PC-9 (cell line): ENCODE results near the gene ZNF705A.

ENCODE experiments used
- CTCF ChIP-seq: fragments of 200-600 bp; sonication (generic); conservative IDR thresholded peaks from 2 replicates; pipeline ENCODE4 v1.6.1; 2017; ENCODE audit warnings: mixed run types, antibody characterized with exemption, mild to moderate bottlenecking, moderate library complexity
- EZH2 ChIP-seq: fragments of 200-600 bp; sonication (generic); IDR thresholded peaks from 2 replicates; pipeline ENCODE4 v1.8.0; 2017; ENCODE audit warnings: antibody characterized with exemption, low read depth

DNA sequence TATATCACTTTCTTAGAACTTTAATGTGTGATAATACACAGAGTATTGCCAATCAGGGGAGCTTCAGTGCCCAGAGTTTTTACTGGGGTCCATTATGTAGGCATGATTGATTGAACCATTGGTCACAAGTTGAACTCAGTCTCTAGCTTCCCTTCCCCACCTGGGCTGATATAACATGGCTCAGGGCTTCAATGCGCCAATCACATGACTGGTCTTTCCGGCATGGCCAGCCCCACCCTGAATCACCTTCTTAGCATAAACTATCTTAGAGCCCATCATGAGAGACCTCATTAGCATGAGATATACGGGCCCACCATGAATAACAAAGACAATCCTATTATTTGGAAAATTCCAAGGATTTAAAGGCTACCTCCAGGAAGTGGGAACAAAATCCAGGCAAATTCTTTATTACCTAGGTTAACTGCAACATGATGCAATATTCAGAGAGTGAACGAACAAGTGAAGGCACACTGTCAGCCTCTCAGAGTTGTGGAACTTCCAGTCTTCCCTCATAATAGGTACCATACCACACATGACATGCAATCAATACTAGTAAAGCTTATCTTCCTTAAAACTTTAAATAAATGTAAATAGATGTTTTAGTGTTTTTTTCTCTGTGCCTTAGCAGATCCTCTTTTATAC, 36.6 kb upstream of the ZNF705A start:
- TF ChIP-seq CTCF (no peak), EZH2 (no peak)
